Fibroblast of skin of abdomen (primary cell): Measurements from ENCODE around the gene SLC13A3.

Source experiments
- DNase-seq: peaks from one replicate; pipeline ENCODE4 v3.0.0-alpha.2; 2013

Gene SLC13A3

GRCh38 chr20:46605181-46605580 lies 46.1 kb downstream of the SLC13A3 start:
- DNase-seq, result no peak

DNA sequence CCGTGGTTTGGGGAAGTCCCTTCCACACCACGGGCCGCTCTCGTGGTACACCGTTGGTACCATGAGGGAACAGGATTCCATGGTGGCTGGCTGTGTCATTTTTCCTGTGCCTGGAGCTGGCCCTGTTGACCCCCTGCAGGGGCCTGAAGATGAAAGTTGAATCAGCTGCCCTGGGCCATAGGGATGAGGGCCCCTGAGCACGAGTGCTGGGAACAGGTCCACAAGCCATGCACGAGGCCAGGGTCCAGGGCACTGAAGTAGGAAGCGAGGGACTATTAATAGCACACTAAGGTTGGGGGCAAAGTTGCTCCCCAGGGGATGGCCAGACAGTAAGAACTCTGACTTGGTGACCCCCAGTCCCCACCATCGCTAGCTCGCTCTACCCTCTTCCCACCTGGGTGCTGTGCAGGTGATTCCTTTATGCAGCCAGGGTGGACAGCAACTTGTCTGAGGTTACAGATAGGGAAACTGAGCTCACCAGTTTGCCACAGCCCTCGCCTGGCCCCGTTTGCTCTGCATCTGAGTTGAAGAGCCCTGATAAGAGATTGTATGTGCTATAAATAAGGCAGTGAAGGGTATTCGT lies 46.6 kb downstream of the SLC13A3 start:
- no peak for DNase-seq

DNA sequence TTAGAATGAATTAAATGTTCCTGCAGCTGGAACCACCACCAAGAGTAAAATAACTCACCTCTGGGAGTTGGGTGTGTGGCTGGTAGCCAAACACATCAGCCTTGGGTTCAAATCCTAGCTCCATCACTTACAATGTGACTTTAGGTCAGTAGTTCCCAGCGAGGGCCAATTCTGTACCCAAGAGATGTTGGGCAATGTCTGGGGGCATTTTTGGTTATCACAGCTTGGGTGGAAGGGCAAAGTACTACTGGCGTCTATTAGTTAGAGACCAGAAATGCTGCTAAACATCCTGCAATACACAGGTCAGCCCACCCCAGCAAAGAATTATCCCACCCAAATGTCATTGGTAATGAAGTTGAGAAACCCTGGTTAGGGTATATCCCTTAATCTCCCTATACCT lies 48.8 kb downstream of the SLC13A3 start:
- no peak for DNase-seq

- no peak for DNase-seq
These were observed 49.6 kb downstream of the SLC13A3 start for GRCh38 chr20:46601603-46602122.

GRCh38 chr20:46600286-46600752 lies 50.9 kb downstream of the SLC13A3 start:
- no peak for DNase-seq

GRCh38 chr20:46599227-46599987 lies 51.9 kb downstream of the SLC13A3 start:
- DNase-seq, result no peak

- DNase-seq, result no peak
These were observed 55.3 kb downstream of the SLC13A3 start for GRCh38 chr20:46595933-46596332.

DNA sequence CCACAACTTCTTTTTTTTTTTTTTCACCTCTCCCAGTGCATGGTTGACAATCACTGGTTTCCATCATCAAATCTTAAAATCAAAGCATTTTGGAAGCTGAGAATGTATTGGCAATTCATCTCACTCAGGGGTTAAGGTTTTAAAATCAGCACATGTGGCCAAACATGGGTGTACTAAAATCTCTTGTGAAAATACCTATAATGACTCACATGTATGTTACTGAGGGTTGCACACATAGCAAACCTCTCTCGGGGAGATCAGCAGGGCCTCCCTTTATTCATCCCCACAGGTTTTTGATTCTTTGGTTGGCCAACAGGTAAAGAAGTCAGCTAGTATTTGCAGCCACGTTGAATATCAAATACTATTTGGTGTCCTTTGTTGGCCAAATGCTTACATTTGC lies 56.5 kb downstream of the SLC13A3 start:
- no peak for DNase-seq

DNA sequence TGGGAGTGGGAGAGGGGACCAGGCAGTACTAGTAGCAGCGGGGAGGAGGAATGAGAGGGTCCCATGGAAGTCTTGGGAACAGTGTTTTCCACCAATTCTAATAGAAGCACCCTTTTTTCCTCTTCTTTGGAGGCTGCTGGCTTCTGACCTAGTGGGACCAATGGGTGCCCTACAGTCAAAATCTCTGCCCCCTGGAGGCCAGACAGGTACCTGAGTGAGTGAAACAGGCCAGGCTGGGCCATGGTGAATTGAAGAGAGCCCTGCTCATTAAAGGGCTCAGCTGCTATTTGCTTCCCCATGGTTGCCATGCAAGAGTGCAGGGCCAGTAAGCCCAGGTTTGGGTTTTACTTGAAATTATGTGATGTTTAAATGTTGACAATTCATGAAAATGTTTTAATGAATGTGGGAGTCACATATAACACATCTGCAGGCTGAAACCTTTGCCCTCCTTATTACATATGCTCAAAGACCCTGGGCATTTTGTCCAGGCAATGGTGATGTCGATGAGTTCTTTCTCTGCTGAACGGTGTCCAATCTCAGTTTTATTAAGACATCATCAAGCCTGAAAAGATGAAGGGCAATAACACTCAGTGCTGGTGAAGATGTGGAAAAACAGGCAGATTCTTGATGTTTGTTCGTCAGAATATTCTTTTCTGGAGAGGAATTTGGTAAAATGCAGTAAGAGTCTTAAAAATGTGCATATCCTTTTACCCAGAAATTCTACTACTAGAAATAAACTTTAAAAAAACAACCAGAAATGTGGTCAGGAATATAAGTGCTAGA lies 58.5 kb downstream of the SLC13A3 start:
- DNase-seq, result no peak

DNA sequence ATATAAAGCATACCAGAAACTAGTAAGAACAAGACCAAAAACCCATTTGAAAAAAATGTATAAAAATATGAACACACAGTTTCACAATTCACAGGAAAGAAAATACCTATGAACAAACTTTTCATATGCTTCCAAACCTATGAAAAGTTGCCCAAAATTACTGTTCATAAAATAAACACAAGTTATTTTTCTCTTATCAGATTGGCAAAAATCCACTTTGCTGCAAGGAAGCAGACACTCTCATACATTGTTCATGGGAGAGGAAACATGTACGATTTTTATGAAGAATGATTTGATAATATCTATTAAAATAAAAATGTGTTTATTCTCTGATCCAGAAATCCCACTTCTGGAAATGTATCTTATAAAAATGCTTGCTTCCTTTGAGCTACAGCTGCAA lies 60.8 kb downstream of the SLC13A3 start:
- DNase-seq, result no peak

GRCh38 chr20:46588532-46589511 lies 62.4 kb downstream of the SLC13A3 start:
- no peak for DNase-seq

GRCh38 chr20:46587986-46588385 lies 63.3 kb downstream of the SLC13A3 start:
- no peak for DNase-seq

GRCh38 chr20:46586724-46587123 lies 64.5 kb downstream of the SLC13A3 start:
- DNase-seq, result no peak

- no peak for DNase-seq
These were observed 66.8 kb downstream of the SLC13A3 start for GRCh38 chr20:46584508-46584907.

DNA sequence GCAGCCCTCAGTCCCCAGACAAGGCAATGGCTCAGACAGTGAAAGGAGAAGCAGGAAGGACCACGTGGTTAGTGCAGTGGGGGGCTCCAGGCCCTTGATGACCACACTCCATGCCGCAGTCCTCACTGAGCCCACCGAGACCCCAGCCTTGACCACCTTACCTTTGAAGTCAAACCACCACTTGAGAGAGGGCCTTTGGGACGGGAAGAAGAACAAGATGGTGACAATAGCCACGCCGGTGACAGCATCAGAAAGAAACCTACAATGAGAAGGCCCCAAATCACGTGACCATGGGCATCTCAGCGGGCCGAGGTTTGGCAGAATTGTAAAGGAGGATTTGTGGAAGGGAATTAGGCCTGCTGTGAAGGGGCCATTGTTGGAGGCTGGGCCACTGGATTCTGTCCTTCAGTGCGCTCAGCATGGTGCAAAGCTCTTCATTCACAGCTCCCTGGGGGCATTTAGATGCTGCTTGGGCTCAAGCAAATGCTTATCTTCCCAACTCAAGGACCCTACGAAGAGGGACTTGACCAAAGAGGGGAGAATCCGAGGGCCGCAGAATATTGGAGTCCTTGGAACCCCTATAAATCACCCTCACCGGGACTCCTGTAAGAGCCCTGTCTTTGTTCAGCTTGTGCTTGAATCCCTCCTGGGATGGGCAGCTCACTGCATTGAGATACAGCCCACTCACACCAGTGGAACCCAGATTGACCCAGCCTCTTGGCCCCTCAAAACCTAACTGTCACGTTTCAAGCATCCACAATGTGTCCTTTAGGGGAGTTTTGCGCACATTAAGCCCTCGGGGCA lies 67.6 kb downstream of the SLC13A3 start:
- no peak for DNase-seq

- no peak for DNase-seq
These were observed 68.6 kb downstream of the SLC13A3 start for GRCh38 chr20:46582648-46583047.

DNA sequence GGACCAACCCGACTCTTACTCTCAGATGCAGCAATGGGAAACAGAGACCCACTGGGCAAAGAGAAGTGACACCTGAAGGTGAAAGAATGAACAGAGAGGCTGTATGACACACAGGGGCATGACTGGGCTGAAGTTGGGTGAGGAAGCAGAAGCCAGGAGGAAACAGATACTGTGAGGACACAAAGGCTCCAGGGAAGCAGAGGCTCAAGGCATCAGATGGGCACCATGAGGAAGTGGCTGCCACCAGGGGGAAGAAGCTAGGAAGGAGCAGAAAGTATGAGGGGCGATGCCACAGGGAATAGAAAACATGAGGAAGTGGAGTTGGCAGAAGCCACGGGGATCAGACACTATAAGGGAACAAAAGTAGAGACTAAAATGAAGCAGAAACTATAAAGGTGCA lies 69.9 kb downstream of the SLC13A3 start:
- no peak for DNase-seq

DNA sequence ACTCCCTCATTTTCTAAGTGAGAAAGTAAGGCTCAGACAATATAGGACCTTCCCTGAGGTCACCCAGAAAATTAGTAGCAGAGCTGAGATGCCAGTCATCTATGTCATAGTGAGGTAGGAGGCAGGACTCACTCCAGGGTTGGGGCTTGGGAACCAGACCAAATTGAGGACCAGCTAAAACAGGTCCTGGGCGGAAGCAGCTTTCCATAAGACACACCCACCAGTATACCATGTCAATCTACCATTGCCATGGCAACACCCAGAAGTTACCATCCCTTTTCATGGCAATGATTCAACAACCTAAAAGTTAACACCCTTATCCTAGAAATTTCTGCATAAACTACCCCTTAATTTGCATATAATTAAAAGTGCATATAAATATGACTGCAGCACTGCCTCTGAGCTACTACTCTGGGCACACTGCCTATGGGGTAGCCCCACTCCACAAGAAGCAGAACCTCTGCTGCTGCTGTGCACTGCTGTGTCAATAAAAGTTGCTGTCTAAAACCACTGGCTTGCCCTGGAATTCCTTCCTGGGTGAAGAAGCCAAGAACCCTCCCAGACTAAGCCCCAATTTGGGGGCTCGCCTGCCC lies 70.5 kb downstream of the SLC13A3 start:
- no peak for DNase-seq

DNA sequence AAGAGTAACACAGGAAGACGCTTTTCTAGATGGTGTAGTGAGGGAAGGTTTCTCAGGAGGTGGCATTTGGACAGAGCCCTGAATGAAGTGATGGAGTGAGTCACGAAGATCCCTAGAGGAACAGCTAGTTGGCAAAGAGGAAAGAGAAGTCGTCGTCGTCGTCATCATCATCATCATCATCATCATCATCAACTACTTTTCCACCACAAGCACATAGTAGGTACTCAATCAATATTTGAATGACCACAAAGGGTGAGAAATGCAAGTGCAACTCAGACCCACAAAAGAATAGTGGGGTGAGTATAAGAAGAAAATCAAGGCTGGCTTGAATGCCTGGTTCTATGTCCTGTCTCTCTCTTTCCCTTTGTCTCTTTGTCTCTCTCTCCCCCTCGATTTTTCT lies 72.5 kb downstream of the SLC13A3 start:
- DNase-seq, result no peak

DNA sequence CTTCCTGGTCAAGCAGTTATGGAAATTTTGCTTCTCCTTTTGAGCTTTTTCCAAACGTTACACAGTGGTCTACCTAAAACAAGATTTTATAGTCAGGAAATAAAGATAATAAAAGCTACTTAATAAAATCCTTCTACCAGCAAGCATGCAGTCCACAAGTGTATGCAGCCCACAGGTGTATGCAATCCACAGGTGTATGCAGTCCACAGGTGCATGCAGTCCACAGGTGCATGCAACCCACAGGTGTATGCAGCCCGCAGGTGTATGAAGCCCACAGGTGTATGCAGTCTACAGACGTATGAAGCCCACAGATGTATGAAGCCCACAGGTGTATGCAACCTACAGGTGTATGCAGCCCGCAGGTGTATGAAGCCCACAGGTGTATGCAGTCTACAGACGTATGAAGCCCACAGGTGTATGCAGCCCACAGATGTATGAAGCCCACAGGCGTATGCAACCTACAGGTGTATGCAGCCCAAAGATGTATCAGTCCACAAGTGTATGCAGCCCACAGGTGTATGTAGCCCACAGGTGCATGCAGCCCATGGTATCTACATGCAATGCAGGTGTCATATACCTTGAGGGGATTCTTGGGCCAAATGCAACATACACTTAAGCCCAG lies 74.4 kb downstream of the SLC13A3 start:
- DNase-seq, result no peak
